NCI-H2227 (cell line): ENCODE measurements around the gene SCAI.
"Not testable (repeated sequence)": the region's sequence is repeated elsewhere in the genome, so short reads cannot be mapped to it uniquely, and the experiment has no call there.

Experiments used
- DNase-seq: peaks from one replicate; lab custom pipeline; 2025; ENCODE audit not compliant: unreplicated experiment; lab: John Stamatoyannopoulos, UW

The SCAI gene

GRCh38 chr9:125106285-125106893, 36.9 kb downstream of the SCAI start:
- no peak for DNase-seq

- DNase-seq = no peak
These were observed 39.4 kb downstream of the SCAI start for GRCh38 chr9:125103770-125104460.

- no peak for DNase-seq
These were observed 40.3 kb downstream of the SCAI start for GRCh38 chr9:125103021-125103420.

DNA sequence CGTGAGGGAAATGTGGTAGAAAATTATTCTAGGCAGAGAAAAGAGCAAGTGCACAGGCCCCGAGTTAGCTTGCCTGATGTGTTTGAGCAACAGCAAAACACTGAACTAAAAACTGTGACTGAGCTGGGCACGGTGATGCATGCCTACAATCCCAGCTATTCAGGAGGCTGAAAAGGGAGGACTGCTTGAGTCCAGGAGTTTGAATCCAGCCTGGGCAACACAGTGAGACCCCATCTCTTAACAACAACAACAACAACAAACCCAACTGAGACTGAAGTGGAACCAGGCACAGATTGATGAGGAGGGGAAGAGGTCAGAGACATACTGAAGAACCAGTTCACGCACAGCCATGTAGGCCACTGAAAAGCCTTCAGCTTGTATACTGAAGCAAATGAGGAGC, 42.5 kb downstream of the SCAI start:
- DNase-seq = no peak

DNA sequence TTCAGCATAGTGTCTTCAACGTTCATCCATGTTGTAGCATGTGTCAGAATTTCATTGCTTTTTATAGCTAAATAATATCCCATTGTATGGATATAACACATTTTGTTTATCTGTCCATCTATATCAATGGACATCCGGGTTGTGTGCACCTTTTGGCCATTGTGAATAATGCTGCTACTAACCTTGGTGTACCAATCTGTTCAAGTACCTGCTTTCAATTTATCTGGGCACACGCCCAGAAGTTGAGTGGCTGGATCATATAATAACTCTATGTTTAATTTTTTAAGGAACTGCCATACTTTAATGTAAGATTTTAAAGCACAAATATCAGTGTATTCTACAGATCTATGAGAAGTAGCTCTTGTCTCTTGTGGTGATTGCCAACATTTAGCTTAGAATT, 43.5 kb downstream of the SCAI start:
- no peak for DNase-seq

DNA sequence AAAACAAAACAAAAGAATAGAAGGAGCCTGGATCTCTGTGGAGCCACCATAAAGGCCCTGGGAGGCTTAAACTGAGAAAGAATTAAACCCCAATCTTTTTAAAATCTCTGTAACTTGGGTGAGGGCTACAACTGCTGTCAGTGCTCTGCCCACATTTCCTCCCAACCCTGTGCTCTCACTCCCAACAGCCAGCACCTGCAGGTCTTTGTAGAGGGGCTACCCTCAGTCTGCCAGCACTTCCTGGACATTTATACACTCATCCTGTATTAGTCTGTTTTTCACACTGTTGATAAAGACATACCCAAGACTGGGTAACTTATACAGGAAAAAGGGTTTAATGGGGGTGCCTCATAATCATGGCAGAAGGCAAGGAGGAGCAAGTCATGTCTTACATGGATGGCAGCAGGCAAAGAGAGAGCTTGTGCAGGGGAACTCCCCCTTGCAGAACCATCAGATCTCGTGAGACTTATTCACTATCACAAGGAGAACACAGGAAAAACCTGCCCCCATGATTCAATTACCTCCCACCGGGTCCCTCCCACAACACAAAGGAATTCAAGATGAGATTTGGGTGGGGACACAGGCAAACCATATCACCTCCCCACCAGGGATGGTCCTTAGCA, 47.4 kb downstream of the SCAI start:
- DNase-seq = no peak

GRCh38 chr9:125091121-125091520, 52.2 kb downstream of the SCAI start:
- no peak for DNase-seq

DNA sequence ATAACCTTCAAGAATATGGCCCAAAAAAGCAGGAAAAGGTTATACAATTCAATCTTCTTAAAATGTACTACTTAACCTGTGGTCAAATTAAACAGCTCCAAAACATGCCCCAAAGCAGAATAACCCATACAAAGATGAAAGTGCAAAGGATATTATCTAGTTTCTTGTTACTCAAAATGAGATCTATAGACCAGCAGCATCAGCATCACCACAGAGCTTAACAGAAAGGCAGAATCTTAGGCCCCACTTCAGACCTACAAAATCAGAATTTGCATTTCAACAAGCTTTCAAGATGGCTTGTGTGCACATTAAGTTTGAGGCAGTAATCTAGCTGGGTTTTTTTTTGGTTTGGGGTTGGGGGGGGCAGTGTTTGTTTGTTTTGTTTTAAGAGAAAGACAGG, 54.0 kb downstream of the SCAI start:
- DNase-seq = no peak

- DNase-seq = no peak
These were observed 54.6 kb downstream of the SCAI start for GRCh38 chr9:125088752-125089151.

DNA sequence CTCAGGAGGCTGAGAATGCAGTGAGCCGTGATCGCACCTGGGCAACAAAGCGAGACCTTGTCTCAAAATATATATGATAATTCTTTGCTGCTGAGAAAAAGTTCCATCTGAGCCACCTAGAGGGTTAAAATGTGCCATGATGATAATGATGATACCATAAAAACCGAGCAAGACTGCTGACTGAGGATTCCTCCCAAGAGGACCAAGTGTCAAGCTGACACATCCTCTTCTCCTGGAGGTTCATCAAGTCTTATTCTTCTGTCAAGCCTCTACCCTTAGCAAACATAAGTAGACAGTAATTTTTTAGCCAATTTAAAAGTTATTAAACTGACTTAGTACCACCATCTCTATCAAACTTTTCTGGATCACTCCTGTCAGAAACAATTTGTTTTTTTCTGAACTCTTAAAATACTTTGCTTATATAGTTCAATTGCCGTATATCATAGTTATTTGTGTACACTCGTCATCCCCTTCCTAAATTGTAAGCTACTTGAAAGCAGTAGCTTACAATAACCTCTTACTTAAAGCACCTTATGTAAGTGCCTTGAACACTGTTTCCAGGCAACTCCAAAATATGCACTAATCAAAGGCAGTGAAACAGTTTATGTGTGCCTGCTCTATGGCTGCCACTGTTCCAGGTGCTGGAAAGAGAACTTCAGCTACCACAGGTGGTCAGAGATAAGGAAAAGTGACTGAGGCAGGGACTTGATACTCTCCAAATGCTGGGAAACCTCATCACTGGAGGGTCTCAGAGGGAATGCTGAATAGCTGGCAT, 57.4 kb downstream of the SCAI start:
- no peak for DNase-seq

DNA sequence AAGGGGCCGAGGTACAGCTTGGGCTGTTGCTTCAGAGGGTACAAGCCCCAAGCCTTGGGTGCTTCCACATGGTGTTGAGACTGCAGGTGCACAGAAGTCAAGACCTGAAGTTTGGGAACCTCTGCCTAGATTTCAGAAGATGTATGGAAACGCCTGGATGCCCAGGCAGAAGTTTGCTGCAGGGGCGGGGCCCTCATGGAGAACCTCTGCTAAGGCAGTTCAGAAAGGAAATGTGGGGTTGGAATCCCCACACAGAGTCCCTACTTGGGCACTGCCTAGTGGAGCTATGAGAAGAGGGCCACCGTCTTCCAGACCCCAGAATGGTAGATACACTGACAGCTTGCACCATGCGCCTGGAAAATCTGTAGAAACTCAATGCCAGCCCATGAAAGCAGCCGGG, 61.1 kb downstream of the SCAI start:
- DNase-seq = not testable (repeated sequence)

DNA sequence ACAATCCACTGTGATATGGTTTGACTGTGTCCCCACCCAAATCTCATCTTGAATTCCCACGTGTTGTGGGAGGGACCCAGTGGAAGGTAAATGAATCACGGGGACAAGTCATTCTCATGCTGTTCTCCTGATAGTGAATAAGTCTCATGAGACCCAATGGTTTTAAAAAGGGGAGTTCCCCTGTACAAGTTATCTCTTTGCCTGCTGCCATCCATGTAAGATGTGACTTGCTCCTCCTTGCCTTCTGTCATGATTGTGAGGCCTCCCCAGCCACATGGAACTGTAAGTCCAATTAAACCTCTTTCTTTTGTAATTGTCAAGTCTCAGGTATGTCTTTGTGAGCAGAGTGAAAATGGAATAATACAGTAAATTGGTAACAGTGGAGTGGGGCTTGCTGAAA, 62.5 kb downstream of the SCAI start:
- DNase-seq = not testable (repeated sequence)

- no peak for DNase-seq
These were observed 63.4 kb downstream of the SCAI start for GRCh38 chr9:125079931-125080330.

- no peak for DNase-seq
These were observed 67.3 kb downstream of the SCAI start for GRCh38 chr9:125075997-125076396.

DNA sequence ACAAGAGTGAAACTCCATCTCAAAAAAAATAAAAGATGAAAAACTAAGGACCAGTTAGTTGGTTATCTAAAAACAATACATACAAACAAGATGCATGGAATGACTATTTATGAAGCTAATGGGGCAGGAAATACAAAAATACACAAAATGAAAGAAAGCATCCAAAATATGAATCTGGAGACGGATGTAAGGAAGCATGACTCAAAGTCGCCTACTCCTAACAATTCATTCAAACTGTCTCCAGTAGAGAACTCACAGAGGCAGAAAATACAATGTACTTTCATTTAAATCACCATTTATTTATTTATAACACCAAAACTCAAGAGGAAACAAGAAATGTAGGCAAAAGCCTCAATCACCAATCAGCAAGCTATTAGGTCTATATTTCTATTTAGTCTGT, 68.4 kb downstream of the SCAI start:
- no peak for DNase-seq

GRCh38 chr9:125066839-125067619, 76.3 kb downstream of the SCAI start:
- no peak for DNase-seq

GRCh38 chr9:125061391-125061790, 81.9 kb downstream of the SCAI start:
- DNase-seq = no peak

DNA sequence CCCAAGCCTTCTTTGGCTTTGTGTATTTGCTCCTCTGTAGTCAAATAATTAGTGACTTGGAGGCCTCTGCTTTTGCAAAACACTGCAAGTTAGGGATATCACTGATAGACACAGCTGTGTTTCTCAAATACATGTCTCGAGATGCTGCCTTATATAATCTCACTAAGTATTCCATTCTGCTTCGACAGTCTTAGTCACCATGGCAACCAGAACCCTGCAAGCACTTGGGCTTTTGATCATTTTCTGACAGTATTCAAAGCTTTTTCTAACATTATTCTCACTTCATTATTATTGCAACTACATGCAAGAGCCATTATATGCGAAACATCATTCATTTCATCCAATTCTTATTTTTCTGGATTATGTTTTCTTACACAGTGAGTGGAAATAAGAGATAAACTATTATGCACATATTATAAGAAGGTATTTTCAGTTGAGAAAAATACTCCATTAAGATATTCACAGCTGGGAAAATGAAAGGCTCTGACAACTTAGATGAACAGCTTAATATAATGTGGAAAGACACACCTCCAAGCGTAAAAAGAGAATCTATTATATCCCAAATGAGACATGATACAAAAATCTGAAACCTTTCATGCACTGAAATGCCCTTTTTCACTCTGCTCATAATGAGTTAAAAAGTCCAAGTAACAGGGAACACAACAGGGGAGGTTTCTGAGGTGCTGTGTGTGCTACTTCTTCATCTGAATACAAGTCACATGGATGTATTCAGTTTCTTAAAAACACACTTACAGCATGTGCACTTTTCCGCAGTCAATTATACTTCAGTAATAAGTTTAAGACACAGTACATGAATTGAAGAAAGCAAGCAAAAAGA, 93.9 kb downstream of the SCAI start:
- DNase-seq = peak; percentile 24

- DNase-seq = no peak
These were observed 99.7 kb downstream of the SCAI start for GRCh38 chr9:125043631-125044030.

DNA sequence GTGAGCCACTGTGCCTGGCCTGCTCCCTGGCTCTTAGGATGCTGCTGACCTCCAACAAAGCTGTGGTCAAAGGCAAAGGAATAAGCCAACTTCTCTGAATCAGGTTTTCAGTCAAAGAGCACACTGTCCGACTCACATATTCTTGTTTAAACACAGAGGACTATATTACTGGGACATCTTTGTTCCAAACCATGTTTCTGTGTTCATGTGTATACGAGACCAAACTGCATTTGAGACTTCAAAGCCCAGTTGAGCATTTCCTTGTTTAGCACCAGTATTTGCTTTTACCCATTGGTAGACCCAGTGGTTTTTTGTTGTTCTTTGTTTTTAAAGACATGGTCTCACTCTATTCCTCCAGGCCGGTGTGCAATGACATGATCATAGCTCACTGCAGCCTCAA, 100.2 kb downstream of the SCAI start:
- no peak for DNase-seq
